Head of caudate nucleus (tissue), 42 donors: Measurements from ENCODE around the gene CFAP161.

Source experiments
- DNase-seq, 42 donors: peaks; one replicate each; pipeline versions ENCODE4 v3.0.0 to v3.0.0-alpha.2; 2020 to 2021; ENCODE audit warnings: mixed read lengths in 7 of 42
- intact Hi-C: fragments of 100-400 bp; cut with DNase I; formaldehyde crosslinking; loops from one replicate; pipeline ENCODE4 v1.15.0; 2022

The CFAP161 gene

GRCh38 chr15:81133782-81134461, at the start of gene CFAP161:
Gene CFAP161, plus strand, starts transcription at chr15:81134270. Its CDS starts 60 bp downstream, at chr15:81134330.
- intact Hi-C loops, result no loop called here
- peak; percentile 77 to 93 (median 87) for DNase-seq

- no peak for DNase-seq
- intact Hi-C loops, result no loop called here
These were observed 49.4 kb upstream of the CFAP161 start for GRCh38 chr15:81084716-81085115.

GRCh38 chr15:81085213-81085612, 48.9 kb upstream of the CFAP161 start:
- intact Hi-C loops, result no loop called here

GRCh38 chr15:81085898-81086297, 48.2 kb upstream of the CFAP161 start:
- DNase-seq, result peak; percentile 17 to 96 (median 71)
- intact Hi-C loops, result no loop called here

More at GRCh38 chr15:81085213-81085612, 48.9 kb upstream of the CFAP161 start:
- no peak for DNase-seq

- no peak for DNase-seq
- intact Hi-C loops, result no loop called here
These were observed 47.0 kb upstream of the CFAP161 start for GRCh38 chr15:81087066-81087465.

- no peak for DNase-seq
- intact Hi-C loops, result no loop called here
These were observed 46.4 kb upstream of the CFAP161 start for GRCh38 chr15:81087694-81088093.

- intact Hi-C loops, result no loop called here
- no peak for DNase-seq
These were observed 45.5 kb upstream of the CFAP161 start for GRCh38 chr15:81088470-81089013.

GRCh38 chr15:81091889-81092558, 42.0 kb upstream of the CFAP161 start:
- intact Hi-C loops, result no loop called here
- peak in 18 of 42 donors; percentile 15 to 77 (median 38) for DNase-seq

GRCh38 chr15:81092559-81092902, 41.5 kb upstream of the CFAP161 start:
- DNase-seq, result no peak
- intact Hi-C loops, result no loop called here

- intact Hi-C loops, result no loop called here
- DNase-seq, result no peak
These were observed 40.1 kb upstream of the CFAP161 start for GRCh38 chr15:81093961-81094360.

GRCh38 chr15:81095690-81096365, 38.2 kb upstream of the CFAP161 start:
- no peak for DNase-seq
- intact Hi-C loops, result loop anchor here (5.0 kb wide), 1 partner anchor 99 kb away; no protein-coding TSS in a partner anchor

GRCh38 chr15:81096398-81096797, 37.7 kb upstream of the CFAP161 start:
- no peak for DNase-seq
- intact Hi-C loops, result loop anchor here (5.0 kb wide), 1 partner anchor 99 kb away; no protein-coding TSS in a partner anchor

- intact Hi-C loops, result loop anchor here (5.0 kb wide), 1 partner anchor 100 kb away; no protein-coding TSS in a partner anchor
- no peak for DNase-seq
These were observed 36.8 kb upstream of the CFAP161 start for GRCh38 chr15:81097116-81097889.

GRCh38 chr15:81097890-81098280, 36.2 kb upstream of the CFAP161 start:
- DNase-seq, result no peak
- intact Hi-C loops, result loop anchor here (5.0 kb wide), 1 partner anchor 101 kb away; no protein-coding TSS in a partner anchor

GRCh38 chr15:81098349-81098748, 35.7 kb upstream of the CFAP161 start:
- no peak for DNase-seq
- intact Hi-C loops, result loop anchor here (5.0 kb wide), 1 partner anchor 101 kb away; no protein-coding TSS in a partner anchor

- intact Hi-C loops, result loop anchor here (5.0 kb wide), 1 partner anchor 102 kb away; no protein-coding TSS in a partner anchor
- DNase-seq, result no peak
These were observed 35.0 kb upstream of the CFAP161 start for GRCh38 chr15:81098861-81099651.

GRCh38 chr15:81101894-81102815, 31.9 kb upstream of the CFAP161 start:
- intact Hi-C loops, result loop anchor here (5.0 kb wide), 1 partner anchor 125 kb away; no protein-coding TSS in a partner anchor

More at GRCh38 chr15:81101894-81102815, 31.9 kb upstream of the CFAP161 start:
- DNase-seq, result no peak
